GM19463 (cell line): Measurements from ENCODE around the gene PPP2R1B.

Experiments used
- ATAC-seq: cut with Tn5 transposase; IDR thresholded peaks from one replicate; pipeline ENCODE4 v1.9.1; 2021; ENCODE audit warnings: mild to moderate bottlenecking, moderate library complexity; ENCODE audit not compliant: unreplicated experiment

PPP2R1B gene

GRCh38 chr11:111749646-111750045 lies 16.5 kb downstream of the PPP2R1B start:
- ATAC-seq, result no peak

- no peak for ATAC-seq
These were observed 18.0 kb downstream of the PPP2R1B start for GRCh38 chr11:111748035-111748804.

GRCh38 chr11:111745719-111746504 lies 20.3 kb downstream of the PPP2R1B start:
- no peak for ATAC-seq

- no peak for ATAC-seq
These were observed 22.5 kb downstream of the PPP2R1B start for GRCh38 chr11:111743700-111744099.

- no peak for ATAC-seq
These were observed 24.4 kb downstream of the PPP2R1B start for GRCh38 chr11:111741751-111742150.

- no peak for ATAC-seq
These were observed 26.9 kb downstream of the PPP2R1B start for GRCh38 chr11:111739299-111739698.

- no peak for ATAC-seq
These were observed 28.6 kb downstream of the PPP2R1B start for GRCh38 chr11:111737444-111738210.

GRCh38 chr11:111736621-111737443 lies 29.4 kb downstream of the PPP2R1B start:
- ATAC-seq, result no peak

- ATAC-seq, result no peak
These were observed 30.0 kb downstream of the PPP2R1B start for GRCh38 chr11:111736181-111736590.

- no peak for ATAC-seq
These were observed 30.7 kb downstream of the PPP2R1B start for GRCh38 chr11:111735262-111736116.

GRCh38 chr11:111734954-111735261 lies 31.3 kb downstream of the PPP2R1B start:
- ATAC-seq, result no peak

GRCh38 chr11:111734101-111734953 lies 31.9 kb downstream of the PPP2R1B start:
- no peak for ATAC-seq

- ATAC-seq, result no peak
These were observed 32.5 kb downstream of the PPP2R1B start for GRCh38 chr11:111733611-111734088.

GRCh38 chr11:111733016-111733415 lies 33.2 kb downstream of the PPP2R1B start:
- ATAC-seq, result no peak

- ATAC-seq, result no peak
These were observed 34.4 kb downstream of the PPP2R1B start for GRCh38 chr11:111731821-111732220.

- no peak for ATAC-seq
These were observed 35.2 kb downstream of the PPP2R1B start for GRCh38 chr11:111730871-111731591.

- no peak for ATAC-seq
These were observed 36.3 kb downstream of the PPP2R1B start for GRCh38 chr11:111729831-111730311.
